Fibroblast of lung (primary cell): ENCODE measurements around the gene NAV1. TPM values are rescaled to one million over a fixed set of nuclear protein-coding genes. Genes with fewer than 3 reads are reported as not detected.
A peak's percentile ranks its signal among the peaks of the same experiment; 100 is the strongest.

Source experiments
- DNase-seq, 2 donors: peaks; one replicate each; pipeline versions ENCODE4 v3.0.0 to v3.0.0-alpha.2; 2010; ENCODE audit warnings: low read depth in 2 of 2
- H2AFZ ChIP-seq: 2 replicates; pipeline ENCODE4 v1.5.1; 2012; ENCODE audit warnings: low read length, control low read depth, inconsistent platforms
- H3K27ac ChIP-seq: 2 replicates; pipeline ENCODE4 v1.5.1; 2011; ENCODE audit warnings: low read length, control low read depth; ENCODE audit not compliant: insufficient read depth
- H3K27me3 ChIP-seq: 2 replicates; pipeline ENCODE4 v1.5.1; 2011; ENCODE audit warnings: mild to moderate bottlenecking, low read length; ENCODE audit not compliant: control insufficient read depth, insufficient read depth
- H3K36me3 ChIP-seq: 2 replicates; pipeline ENCODE4 v1.5.1; 2011; ENCODE audit warnings: low read length; ENCODE audit not compliant: control insufficient read depth, insufficient read depth
- H3K4me1 ChIP-seq: 2 replicates; pipeline ENCODE4 v1.5.1; 2011; ENCODE audit warnings: low read length; ENCODE audit not compliant: control insufficient read depth, insufficient read depth; ENCODE audit errors: extremely low read depth
- H3K4me2 ChIP-seq: 2 replicates; pipeline ENCODE4 v1.5.1; 2011; ENCODE audit warnings: low read length, control low read depth; ENCODE audit not compliant: insufficient read depth; ENCODE audit errors: extremely low read depth
- H3K4me3 ChIP-seq, 4 experiments: fragments of 200-600 bp in 1 of 4; sonication (generic) in 1 of 4; replicated peaks in 1 of 4; 2 replicates each; pipeline ENCODE4 v1.5.1; 2011 to 2016; ENCODE audit warnings: low read length in 4 of 4, low read depth in 3 of 4, mild to moderate bottlenecking in 3 of 4, control low read depth in 2 of 4, inconsistent platforms in 1 of 4, mixed read lengths in 1 of 4; ENCODE audit not compliant: insufficient read depth in 1 of 4; ENCODE audit errors: control extremely low read depth in 1 of 4
- H3K79me2 ChIP-seq: 2 replicates; pipeline ENCODE4 v1.5.1; 2012; ENCODE audit warnings: mild to moderate bottlenecking, low read length, inconsistent platforms; ENCODE audit not compliant: control insufficient read depth, insufficient read depth
- H3K9ac ChIP-seq: 2 replicates; pipeline ENCODE4 v1.5.1; 2011; ENCODE audit warnings: mild to moderate bottlenecking, low read length, control low read depth; ENCODE audit not compliant: insufficient read depth
- H3K9me3 ChIP-seq: 2 replicates; pipeline ENCODE4 v1.5.1; 2012; ENCODE audit warnings: low read depth, low read length; ENCODE audit not compliant: control insufficient read depth, insufficient read depth
- H4K20me1 ChIP-seq: 2 replicates; pipeline ENCODE4 v1.5.1; 2011; ENCODE audit warnings: low read length; ENCODE audit not compliant: control insufficient read depth, insufficient read depth; ENCODE audit errors: extremely low read depth
- CTCF ChIP-seq, 2 donors: IDR thresholded peaks in 1 of 2; conservative IDR thresholded peaks in 1 of 2; 1 replicate in 1 of 2; 2 replicates in 1 of 2; pipeline ENCODE4 v1.5.1; 2011 to 2012; ENCODE audit warnings: low read length in 2 of 2, control low read depth in 1 of 2, inconsistent platforms in 1 of 2, low read depth in 1 of 2, mild to moderate bottlenecking in 1 of 2
- EZH2 ChIP-seq: IDR thresholded peaks from 2 replicates; pipeline ENCODE4 v1.5.1; 2012; ENCODE audit warnings: low read length, control low read depth, mild to moderate bottlenecking; ENCODE audit errors: missing control alignments
- polyA plus RNA-seq, 2 donors: library from polyadenylated mRNA; depleted of rRNA in 1 of 2; stranded (reverse) in 1 of 2; unstranded in 1 of 2; fragments of >200 nt; gene quantifications; 2 replicates each; pipeline ENCODE4 v1.2.1, GENCODE V29; 2011 to 2012; ENCODE audit warnings: missing spikeins in 1 of 2
- total RNA-seq: library from RNA; depleted of rRNA; stranded (reverse); fragments of >200 nt; gene quantifications from 2 replicates; pipeline ENCODE4 v1.2.1, GENCODE V29; 2014

NAV1 gene
- total and polyA plus RNA-seq, 2 donors (not counting 1 experiment from before 2014, with no cell fraction given) = 19.8 to 64.0 TPM

DNA sequence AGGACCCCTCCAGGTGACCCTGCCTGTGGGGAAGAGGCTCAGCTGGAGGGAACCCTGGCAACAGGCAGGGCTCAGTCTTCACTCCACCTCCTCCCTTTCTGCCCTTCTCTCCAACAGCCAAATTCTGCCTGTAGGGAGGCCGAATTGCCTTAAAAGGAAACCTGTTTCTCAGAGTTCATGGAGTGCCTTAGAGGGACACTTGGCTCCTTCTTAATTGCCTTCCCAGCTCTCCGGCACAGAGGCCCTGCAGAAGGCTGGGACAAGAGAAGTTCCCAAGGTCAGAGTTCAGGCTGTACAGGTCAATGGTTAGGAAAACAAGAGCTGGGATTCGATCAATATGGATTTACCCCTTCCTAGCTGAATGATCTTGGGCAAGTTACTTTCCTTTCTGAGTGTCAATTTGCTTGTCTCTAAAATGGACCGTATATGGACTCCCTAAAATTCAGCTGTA is 38.2 kb upstream of the NAV1 start:
- H3K9me3 ChIP-seq = no peaks in the 10 kb centered on the region
- peaks cover 78% of the 10 kb centered on the region for H3K79me2 ChIP-seq
- peaks cover 38% of the 10 kb centered on the region for H3K4me1 ChIP-seq
- TF ChIP-seq EZH2 (no peak), CTCF (conservative IDR thresholded peaks at IDR 0.05 in 1 of 2, IDR thresholded peaks at IDR 0.05 in 1 of 2; ENCODE audit: low read depth in 1 of 2, low read length in 2 of 2) (no peak)
- no peaks in the 10 kb centered on the region for H4K20me1 ChIP-seq
- H2AFZ ChIP-seq = no peak overlapping the region
- peaks cover 10% of the 10 kb centered on the region for H3K36me3 ChIP-seq
- H3K27ac ChIP-seq = peak overlapping the region; percentile 72
- H3K27me3 ChIP-seq = no peaks in the 10 kb centered on the region
- H3K9ac ChIP-seq = no peak overlapping the region
- peak overlapping the region; percentile 11 for H3K4me2 ChIP-seq
- peak overlapping the region in 1 of 4 experiments; percentile 12 for H3K4me3 ChIP-seq
- peak; percentile 50 to 74 for DNase-seq

- Histone ChIP-seq H3K79me2 (peaks cover 82% of the 10 kb centered on the region), H2AFZ (no peak overlapping the region), H3K4me3 (no peak overlapping the region), H3K9ac (no peak overlapping the region), H3K4me2 (peak overlapping the region; percentile 7), H3K4me1 (peaks cover 35% of the 10 kb centered on the region), H3K27ac (peak overlapping the region; percentile 72), H3K27me3 (no peaks in the 10 kb centered on the region), H3K36me3 (peaks cover 10% of the 10 kb centered on the region), H4K20me1 (no peaks in the 10 kb centered on the region), H3K9me3 (no peaks in the 10 kb centered on the region)
- DNase-seq = peak; percentile 69 to 91
- TF ChIP-seq CTCF (conservative IDR thresholded peaks at IDR 0.05 in 1 of 2, IDR thresholded peaks at IDR 0.05 in 1 of 2; ENCODE audit: low read depth in 1 of 2, low read length in 2 of 2) (no peak), EZH2 (no peak)
Observed at GRCh38 chr1:201501144-201501543, 37.8 kb upstream of the NAV1 start.

DNA sequence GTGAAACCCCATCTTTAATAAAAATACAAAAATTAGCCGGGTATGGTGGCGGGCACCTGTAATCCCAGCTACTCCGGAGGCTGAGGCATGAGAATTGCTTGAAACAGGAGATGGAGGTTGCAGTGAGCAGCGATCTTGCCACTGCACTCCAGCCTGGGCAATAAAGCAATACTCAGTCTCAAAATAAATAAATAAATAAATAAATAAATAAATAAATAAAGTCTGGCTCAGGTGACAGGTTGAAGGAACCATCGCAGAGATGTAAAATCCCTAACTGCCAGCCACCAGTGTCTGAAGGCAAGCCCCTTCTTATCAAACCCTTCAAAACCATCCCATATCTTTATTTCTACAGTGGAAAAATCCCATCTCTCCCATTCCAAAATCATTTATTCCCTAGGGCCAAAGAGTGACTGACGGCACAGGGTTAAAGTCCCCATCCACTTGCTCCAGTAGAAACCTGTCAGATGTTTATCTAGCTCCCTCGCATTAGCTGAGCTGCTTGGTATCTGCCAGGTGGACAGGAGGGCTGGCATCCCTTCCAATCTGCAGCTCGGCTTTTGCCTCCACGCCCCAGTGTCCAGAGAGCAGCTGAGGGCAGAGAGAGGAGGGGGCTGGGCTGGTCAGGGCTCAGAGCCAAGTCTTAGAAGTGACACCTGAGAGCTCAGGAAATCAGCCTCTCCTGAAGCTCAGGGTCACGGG is 37.0 kb upstream of the NAV1 start:
- no peak overlapping the region for H3K9ac ChIP-seq
- no peaks in the 10 kb centered on the region for H4K20me1 ChIP-seq

More for the DNA sequence above, 37.0 kb upstream of the NAV1 start:
- no peak for DNase-seq
- Histone ChIP-seq H3K27ac (peak overlapping the region; percentile 95), H3K4me1 (peaks cover 29% of the 10 kb centered on the region), H3K79me2 (peaks cover 83% of the 10 kb centered on the region), H2AFZ (no peak overlapping the region), H3K27me3 (no peaks in the 10 kb centered on the region), H3K9me3 (no peaks in the 10 kb centered on the region), H3K4me2 (peak overlapping the region; percentile 9), H3K36me3 (peaks cover 10% of the 10 kb centered on the region), H3K4me3 (no peak overlapping the region)
- TF ChIP-seq EZH2 = no peak
- no peak for TF ChIP-seq CTCF (conservative IDR thresholded peaks at IDR 0.05 in 1 of 2, IDR thresholded peaks at IDR 0.05 in 1 of 2; ENCODE audit: low read depth in 1 of 2, low read length in 2 of 2)
